Thymus (tissue), 11 donors: ENCODE results near the gene KCNJ5. TPM values are rescaled to one million over a fixed set of nuclear protein-coding genes. Genes with fewer than 3 reads are reported as not detected.
A peak's percentile ranks its signal among the peaks of the same experiment; 100 is the strongest.

Experiments
- DNase-seq, 9 donors: peaks; one replicate each; pipeline ENCODE4 v3.0.0-alpha.2; 2013; ENCODE audit warnings: low spot score in 9 of 9, low read depth in 6 of 9, missing footprints in 1 of 9
- H3K27ac ChIP-seq, 2 donors: one replicate each; pipeline ENCODE4 v1.5.1; 2013; ENCODE audit warnings: control low read depth in 1 of 2, low read depth in 1 of 2, low read length in 1 of 2, mild to moderate bottlenecking in 1 of 2, moderate library complexity in 1 of 2
- H3K27me3 ChIP-seq, 2 donors: one replicate each; pipeline ENCODE4 v1.5.1; 2013; ENCODE audit warnings: low read length in 1 of 2; ENCODE audit not compliant: control insufficient read depth in 2 of 2, insufficient read depth in 1 of 2
- H3K36me3 ChIP-seq, 2 donors: one replicate each; pipeline ENCODE4 v1.5.1; 2013; ENCODE audit warnings: low read length in 1 of 2, mild to moderate bottlenecking in 1 of 2, moderate library complexity in 1 of 2; ENCODE audit not compliant: control insufficient read depth in 2 of 2, insufficient read depth in 2 of 2
- H3K4me1 ChIP-seq, 2 donors: one replicate each; pipeline ENCODE4 v1.5.1; 2013; ENCODE audit warnings: low read length in 2 of 2; ENCODE audit not compliant: control insufficient read depth in 2 of 2, insufficient read depth in 2 of 2
- H3K4me3 ChIP-seq, 2 donors: one replicate each; pipeline ENCODE4 v1.5.1; 2013; ENCODE audit warnings: low read length in 2 of 2, control low read depth in 1 of 2, mild to moderate bottlenecking in 1 of 2
- H3K9me3 ChIP-seq, 2 donors: one replicate each; pipeline ENCODE4 v1.5.1; 2013; ENCODE audit warnings: low read length in 1 of 2, mild to moderate bottlenecking in 1 of 2; ENCODE audit not compliant: control insufficient read depth in 2 of 2, insufficient read depth in 1 of 2
- WGBS: extraction: QIAGEN DNeasy Blood & Tissue Kit; methylation state at CpG from one replicate; pipeline ENCODE4 v1.1.7; 2013; 5-methylcytosine and 5-hydroxymethylcytosine counted together
- polyA plus RNA-seq: library from polyadenylated mRNA; stranded (reverse); fragments of 200-250 nt; gene quantifications from one replicate; pipeline ENCODE4 v1.2.3, GENCODE V29; 2013
- total RNA-seq: library from RNA; stranded (reverse); fragments of 120-200 nt; gene quantifications from one replicate; pipeline ENCODE4 v1.2.4, GENCODE V29; 2013
- donor health status: healthy.

The KCNJ5 gene
- total and polyA plus RNA-seq, 2 donors = 0.55 to 7.2 TPM

DNA sequence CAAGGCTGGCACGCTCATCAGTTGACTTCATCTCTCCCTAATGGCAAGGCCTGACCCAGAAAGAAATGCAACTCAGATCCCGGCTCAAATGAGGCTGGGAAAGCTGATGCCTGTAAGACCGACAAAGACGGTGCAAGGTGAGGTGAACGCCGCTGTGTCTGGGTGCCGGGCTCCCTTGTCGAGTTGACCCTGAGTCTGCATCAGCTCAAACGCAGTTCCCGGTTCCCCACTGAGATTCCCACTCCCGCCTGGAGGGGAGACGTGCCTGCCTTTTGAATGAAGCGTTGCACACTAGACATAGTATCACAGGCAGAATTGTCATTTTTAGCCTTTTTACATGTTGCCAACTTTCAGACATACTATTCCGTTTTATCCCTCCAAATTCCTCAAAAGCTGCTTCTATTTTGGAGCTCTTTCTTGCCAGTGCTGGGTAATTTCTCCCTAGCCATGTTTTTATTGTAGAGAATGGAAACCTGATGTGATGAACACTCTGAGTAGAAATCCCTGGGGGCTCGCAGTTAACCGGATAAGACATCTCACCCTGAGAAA lies 52.3 kb downstream of the KCNJ5 start:
- 95% methylated on average over 16 of the region's 16 CpGs for WGBS
- H3K9me3 ChIP-seq = no peaks in the 10 kb centered on the region
- DNase-seq = no peak
- no peaks in the 10 kb centered on the region for H3K36me3 ChIP-seq
- H3K4me3 ChIP-seq = no peak overlapping the region
- peaks cover 0 to 9% of the 10 kb centered on the region in 2 donors for H3K4me1 ChIP-seq
- H3K27me3 ChIP-seq = peaks cover 0 to 4% of the 10 kb centered on the region in 2 donors
- no peak overlapping the region for H3K27ac ChIP-seq

DNA sequence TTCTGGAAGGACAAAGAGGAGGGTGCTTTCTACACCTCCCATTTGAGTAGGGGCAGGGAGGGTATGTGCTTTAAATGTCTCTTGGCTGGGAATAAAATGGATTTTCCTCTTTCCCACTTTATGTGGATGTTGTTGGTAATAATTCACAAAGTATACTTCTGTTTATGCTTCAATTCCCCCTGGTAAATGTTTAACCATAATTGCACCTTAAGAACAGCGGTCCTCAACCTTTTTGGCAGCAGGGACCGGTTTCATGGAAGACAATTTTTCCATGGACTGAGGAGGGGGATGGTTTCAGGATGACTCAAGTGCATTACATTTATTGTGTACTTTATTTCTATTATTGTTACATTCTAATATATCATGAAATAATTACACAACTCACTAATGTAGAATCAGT lies 55.5 kb downstream of the KCNJ5 start:
- 99% methylated on average over 2 of the region's 2 CpGs for WGBS

DNA sequence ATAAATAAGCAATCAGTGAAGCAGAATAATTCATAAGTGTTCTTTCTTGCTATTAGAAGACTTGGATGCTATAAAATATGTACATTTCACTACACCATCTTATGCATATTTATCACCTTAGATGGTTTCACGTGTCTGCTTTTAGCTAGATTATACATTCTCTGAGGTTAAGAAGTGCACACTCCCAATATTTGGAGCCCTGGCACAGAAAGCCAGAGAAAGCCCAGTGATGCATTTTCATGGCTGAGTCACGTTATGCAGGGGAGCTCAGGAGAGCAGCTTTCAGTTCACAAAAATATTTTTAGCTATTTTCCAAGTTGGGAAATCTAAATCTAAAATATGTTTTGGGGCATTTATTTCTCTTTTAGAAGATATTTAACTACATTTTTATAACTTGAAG lies 56.6 kb downstream of the KCNJ5 start:
- H3K4me1 ChIP-seq = no peaks in the 10 kb centered on the region
- no peak overlapping the region for H3K27ac ChIP-seq
- H3K36me3 ChIP-seq = no peaks in the 10 kb centered on the region
- 96% methylated on average over 2 of the region's 2 CpGs for WGBS
- no peak overlapping the region for H3K4me3 ChIP-seq
- H3K27me3 ChIP-seq = no peaks in the 10 kb centered on the region
- no peaks in the 10 kb centered on the region for H3K9me3 ChIP-seq
- DNase-seq = no peak

More for the DNA sequence above, 55.5 kb downstream of the KCNJ5 start:
- no peaks in the 10 kb centered on the region for H3K9me3 ChIP-seq
- DNase-seq = no peak
- H3K4me3 ChIP-seq = no peak overlapping the region
- H3K36me3 ChIP-seq = no peaks in the 10 kb centered on the region
- no peak overlapping the region for H3K27ac ChIP-seq
- H3K27me3 ChIP-seq = peaks cover 0 to 2% of the 10 kb centered on the region in 2 donors
- peaks cover 0 to 5% of the 10 kb centered on the region in 2 donors for H3K4me1 ChIP-seq

DNA sequence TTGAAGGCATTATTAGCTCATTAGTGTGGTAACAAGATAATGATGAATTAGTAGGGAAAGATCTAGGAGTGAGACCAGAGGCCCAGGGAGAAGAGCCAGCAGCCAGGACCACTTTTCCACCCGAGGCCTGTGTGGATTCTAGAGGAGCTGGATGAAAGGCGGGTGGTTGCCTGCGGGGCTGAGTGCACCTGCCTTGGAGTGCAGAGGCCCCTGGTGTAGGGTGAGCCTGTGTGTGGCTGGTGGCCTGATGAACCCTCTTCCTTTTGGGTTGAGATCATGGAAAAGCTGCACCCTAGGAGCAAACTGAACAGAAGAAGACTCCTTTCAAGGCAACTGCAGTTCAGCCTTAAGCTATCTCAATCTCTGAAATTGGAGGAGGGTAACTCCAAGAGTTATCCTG lies 57.4 kb downstream of the KCNJ5 start:
- Histone ChIP-seq H3K9me3 (no peaks in the 10 kb centered on the region), H3K4me1 (no peaks in the 10 kb centered on the region), H3K36me3 (no peaks in the 10 kb centered on the region), H3K4me3 (no peak overlapping the region), H3K27me3 (peaks cover 0 to 5% of the 10 kb centered on the region in 2 donors), H3K27ac (peak overlapping the region in 1 of 2 donors; percentile 23)
- DNase-seq = no peak
- WGBS = 58% methylated on average over 3 of the region's 3 CpGs

DNA sequence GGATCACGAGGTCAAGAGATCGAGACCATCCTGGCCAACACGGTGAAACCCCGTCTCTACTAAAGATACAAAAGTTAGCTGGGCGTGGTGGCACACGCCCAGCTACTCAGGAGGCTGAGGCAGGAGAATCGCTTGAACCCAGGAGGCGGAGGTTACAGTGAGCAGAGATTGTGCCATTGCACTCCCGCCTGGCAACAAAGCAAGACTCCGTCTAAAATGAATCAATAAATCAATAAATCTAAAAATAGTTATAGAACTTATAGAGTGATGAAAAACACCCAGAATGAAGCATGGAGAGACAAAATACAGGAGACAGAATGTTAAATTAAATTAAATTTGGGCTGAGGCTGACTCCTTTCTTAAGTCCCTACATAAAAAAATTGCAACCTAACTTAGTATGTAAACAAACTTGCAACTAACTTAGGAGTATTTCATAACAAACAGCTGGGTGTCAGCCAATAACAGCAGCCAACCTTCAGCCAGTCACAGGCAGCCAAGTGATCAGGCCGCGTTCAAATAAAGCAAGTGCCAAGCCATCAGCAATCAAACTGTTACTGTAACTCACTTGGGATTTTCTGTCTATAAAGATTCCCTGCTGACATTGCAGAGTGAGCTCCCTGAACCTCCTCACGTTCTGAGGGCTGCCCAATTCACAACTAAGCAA lies 58.8 kb downstream of the KCNJ5 start:
- no peaks in the 10 kb centered on the region for H3K4me1 ChIP-seq

DNA sequence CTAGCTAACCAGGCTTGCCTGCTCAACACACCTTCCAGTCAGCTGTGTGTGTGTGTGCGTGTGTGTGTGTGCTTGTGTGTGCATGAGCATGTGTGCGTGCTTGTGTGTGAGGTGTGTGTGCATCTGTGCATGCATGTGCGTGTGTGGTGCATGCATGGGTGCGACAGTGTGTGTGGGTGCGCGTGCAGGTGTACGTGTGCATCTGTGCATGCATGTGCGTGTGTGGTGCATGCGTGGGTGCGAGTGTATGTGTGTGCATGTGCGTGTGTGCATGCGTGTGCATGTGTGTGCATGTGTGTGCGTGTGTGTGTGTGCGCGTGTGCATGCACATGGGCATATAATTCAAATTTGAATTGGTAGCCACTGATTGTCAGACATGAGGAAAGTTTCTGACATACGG lies 62.0 kb downstream of the KCNJ5 start:
- Histone ChIP-seq H3K27ac (no peak overlapping the region), H3K9me3 (no peaks in the 10 kb centered on the region), H3K4me3 (no peak overlapping the region), H3K27me3 (peaks cover 0 to 5% of the 10 kb centered on the region in 2 donors), H3K4me1 (no peaks in the 10 kb centered on the region), H3K36me3 (no peaks in the 10 kb centered on the region)
- DNase-seq = no peak
- 97% methylated on average over 16 of the region's 16 CpGs for WGBS

More for the DNA sequence above, 58.8 kb downstream of the KCNJ5 start:
- no peaks in the 10 kb centered on the region for H3K36me3 ChIP-seq
- peaks cover 0 to 5% of the 10 kb centered on the region in 2 donors for H3K27me3 ChIP-seq
- H3K9me3 ChIP-seq = no peaks in the 10 kb centered on the region
- no peak overlapping the region for H3K27ac ChIP-seq
- H3K4me3 ChIP-seq = no peak overlapping the region
- WGBS = 92% methylated on average over 13 of the region's 13 CpGs
- no peak for DNase-seq

DNA sequence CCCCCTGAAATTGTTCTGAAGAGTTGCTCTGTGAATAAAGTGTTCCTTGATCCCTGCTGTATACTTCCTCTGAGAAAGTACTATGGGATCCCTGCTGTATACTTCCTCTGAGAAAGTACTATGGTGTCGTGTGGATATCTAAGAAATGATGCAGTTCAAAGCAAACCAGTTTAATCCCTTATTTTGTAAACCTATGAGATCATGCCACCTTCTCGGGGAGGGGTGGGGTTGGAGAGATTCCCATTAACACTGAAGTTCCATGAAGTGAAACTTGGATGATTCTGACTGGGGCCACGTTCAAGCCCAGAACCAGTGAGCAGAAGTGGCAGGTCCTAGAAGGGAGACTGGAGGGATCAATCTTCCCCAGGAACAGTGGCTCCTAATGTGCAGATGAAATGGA lies 64.5 kb downstream of the KCNJ5 start:
- WGBS = 91% methylated on average over 3 of the region's 3 CpGs
- H3K9me3 ChIP-seq = no peaks in the 10 kb centered on the region
- H3K4me3 ChIP-seq = no peak overlapping the region
- no peaks in the 10 kb centered on the region for H3K4me1 ChIP-seq
- H3K27ac ChIP-seq = no peak overlapping the region
- peaks cover 0 to 5% of the 10 kb centered on the region in 2 donors for H3K27me3 ChIP-seq
- DNase-seq = no peak
- no peaks in the 10 kb centered on the region for H3K36me3 ChIP-seq

DNA sequence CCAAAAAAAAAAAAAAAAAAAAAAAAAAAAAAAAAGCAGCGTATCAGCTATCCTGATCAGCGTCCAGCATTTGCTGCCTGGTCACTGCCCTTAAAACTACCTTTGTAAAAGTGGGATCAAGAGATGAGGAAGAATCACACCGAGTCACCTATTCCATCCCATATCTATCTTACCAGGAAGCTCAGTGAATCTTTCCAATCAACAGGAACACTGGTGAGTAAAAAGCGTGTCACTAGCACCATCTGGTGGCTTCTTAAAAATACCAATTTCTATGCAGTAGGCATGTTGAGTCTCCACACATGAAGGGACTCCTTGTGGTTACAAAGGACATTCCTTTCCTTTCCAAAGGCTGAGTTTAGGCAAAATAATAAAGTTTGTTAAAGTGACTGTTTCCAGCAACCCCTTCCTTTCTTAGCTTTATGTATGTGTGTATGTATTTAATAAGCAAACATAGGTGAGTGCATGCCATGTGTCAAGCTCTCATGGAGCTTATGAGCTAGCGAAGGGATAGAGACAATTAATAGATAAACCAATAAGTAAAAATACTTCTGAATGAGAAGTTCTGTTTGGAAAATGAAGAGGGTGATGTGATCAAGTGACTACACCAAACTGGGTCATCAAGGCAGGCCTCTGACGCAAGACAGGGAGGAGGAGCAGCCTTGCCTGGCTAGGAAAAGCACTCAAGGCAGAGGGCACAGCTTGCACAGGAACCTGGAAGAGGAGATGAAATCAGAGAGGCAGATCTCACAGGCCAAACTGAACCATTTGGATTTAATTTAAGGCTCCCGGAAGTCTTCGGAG lies 65.4 kb downstream of the KCNJ5 start:
- WGBS = 58% methylated on average over 8 of the region's 8 CpGs
- peak in 6 of 9 donors; percentile 20 to 58 (median 40) for DNase-seq

DNA sequence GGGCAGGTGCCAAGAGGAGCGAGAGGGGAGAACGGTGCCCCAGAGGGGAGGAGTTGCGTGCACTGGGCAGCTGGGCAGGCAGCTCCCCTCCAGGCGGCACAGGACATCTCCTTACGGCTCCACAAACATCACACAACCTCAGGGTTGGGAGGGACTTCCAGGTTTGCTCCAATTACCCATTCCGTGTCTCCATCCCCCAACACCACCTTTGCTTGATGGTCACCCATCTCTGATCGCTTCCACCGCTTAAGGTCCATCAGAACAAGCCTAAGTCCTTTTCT lies 66.0 kb downstream of the KCNJ5 start:
- no peak for DNase-seq
- no peaks in the 10 kb centered on the region for H3K36me3 ChIP-seq
- 95% methylated on average over 8 of the region's 8 CpGs for WGBS
- no peaks in the 10 kb centered on the region for H3K9me3 ChIP-seq
- no peak overlapping the region for H3K4me3 ChIP-seq
- no peaks in the 10 kb centered on the region for H3K4me1 ChIP-seq
- H3K27me3 ChIP-seq = peaks cover 0 to 5% of the 10 kb centered on the region in 2 donors
- no peak overlapping the region for H3K27ac ChIP-seq

More for the DNA sequence above, 65.4 kb downstream of the KCNJ5 start:
- Histone ChIP-seq H3K4me1 (no peaks in the 10 kb centered on the region), H3K9me3 (no peaks in the 10 kb centered on the region), H3K27me3 (peaks cover 0 to 5% of the 10 kb centered on the region in 2 donors), H3K4me3 (no peak overlapping the region), H3K36me3 (no peaks in the 10 kb centered on the region), H3K27ac (no peak overlapping the region)
